ENCODE measurements around the gene CTIF.
A peak's percentile ranks its signal among the peaks of the same experiment; 100 is the strongest.

Gene CTIF

DNA sequence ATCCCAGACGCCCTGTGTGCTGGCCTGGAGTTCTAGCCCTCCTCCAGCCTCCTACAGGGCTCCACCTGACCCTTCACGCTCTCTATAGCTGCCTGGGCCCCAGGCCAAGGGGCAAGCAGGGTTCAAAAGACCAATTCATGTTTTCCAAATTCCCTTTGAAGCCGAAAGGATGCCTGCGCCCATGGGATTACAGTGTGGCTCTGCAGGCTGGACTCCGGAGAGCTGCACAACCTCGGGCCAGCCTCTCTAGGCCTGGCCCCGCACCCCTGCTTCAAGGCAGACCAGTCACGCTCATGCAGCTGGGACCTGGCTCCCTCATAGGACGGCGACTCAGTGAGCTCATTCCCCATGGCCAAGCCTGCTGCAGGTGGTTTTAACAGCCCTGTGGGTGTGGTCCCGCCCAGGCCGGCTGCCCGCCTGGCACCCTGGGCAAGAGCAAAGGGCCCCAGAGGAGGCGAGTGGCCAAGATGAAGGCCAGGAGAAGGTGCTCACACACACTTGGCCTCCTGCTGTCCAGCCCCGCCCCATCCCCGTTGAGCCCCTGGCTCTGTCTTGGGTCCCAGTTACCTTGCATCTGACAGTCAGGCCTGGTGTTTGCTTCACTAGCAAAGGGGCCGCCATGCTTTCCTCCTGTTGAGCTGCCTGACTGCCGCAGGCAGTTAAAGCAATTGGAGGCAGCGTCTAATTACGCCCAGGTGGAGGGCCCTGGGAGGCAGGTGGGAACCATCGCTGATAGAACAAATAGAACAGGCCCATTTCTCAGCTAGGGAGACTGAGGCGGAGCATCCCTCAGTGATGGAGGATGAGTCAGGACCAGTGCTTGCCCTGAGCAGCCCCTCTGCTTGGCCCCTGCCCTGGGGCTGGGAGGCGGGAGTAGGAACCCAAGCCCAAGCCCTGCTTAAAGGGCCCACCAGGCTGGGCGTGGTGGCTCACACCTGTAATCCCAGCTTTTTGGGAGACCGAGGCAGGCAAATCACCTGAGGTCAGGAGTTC is 355.1 kb downstream of the CTIF start:
- no peak for ATAC-seq

DNA sequence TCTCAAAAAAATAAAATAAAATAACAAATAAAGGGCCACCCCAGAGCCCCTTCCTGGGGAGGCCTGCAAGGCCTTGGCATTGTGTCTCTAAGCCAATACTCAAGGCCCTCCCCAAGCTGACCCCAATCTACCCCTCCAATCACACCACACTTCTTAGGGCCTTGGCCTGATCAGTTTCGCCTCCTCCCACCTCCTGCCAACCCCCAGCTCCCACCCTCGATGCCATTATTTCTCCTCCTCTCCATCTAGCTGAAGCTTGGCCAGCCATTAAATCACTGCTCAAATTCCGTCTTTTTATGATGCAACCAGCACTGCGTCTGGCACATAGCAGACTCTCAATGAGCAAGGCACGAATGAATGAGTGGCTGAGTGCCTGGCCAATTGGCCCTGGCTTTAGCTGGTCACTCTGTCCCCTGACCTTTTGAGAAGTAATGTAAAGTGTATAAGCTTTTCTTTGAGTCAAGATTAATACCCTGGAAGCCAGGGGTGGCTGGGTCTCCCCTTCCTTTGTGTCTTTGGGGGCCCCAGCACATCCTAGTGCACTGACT is 356.0 kb downstream of the CTIF start:
- ATAC-seq: no peak

DNA sequence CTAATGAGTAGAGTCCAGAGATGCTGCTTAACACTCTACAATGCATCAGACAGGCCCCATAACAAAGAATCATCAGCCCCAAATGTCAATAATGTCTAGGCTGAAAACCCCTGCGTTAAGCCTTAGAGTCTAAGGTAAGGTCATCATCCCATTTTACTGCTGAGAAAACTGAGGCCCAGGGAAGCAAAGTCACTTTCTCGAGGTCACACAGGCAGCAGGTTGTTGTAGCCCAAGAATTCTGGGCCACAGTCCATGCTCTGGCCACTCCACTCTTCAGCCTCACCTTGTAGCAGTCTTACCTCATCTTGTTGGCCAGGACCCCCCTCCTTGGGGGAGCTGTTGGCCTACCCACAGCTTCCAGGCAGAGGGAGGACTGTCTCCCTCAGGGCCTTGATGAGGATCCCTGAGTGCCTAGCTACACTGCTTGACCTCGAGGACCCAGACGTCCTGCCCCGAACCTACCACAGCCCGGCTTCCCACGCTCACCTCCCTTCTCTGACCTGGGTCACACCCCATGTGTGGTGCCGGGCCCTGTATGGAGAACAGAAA is 357.6 kb downstream of the CTIF start:
- ATAC-seq: no peak

DNA sequence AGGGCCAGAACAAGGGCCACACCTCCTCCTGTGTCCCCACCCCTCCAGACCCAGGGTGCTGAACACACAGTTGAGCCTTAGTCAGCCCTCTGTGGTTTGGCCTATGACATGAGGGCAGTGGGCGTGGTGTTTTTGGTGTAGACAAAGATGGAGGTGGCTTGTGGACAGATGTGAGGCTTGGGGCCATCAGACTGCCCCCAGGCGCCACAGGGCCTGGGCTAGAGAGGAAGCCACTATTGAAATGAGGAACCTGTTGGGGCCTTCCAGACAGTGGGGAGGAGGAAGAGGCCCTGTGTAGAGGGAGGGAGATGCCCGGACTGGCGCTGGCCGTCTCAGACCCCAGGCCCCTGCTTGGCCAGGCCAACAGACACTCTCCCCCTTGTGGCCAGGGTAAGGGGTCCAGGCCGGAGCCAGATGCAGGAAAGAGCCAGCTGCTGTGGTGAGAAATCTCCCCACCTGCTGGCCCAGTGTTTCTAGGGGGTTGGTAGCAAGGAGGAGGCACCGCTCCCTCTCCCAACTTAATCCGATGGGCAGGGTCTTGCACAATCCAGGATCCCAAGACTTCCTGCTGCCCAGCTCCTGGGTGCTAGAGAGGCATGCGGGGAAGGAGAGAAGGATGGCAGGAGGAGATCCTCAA is 358.2 kb downstream of the CTIF start:
- peak; percentile 72 to 74 for ATAC-seq

DNA sequence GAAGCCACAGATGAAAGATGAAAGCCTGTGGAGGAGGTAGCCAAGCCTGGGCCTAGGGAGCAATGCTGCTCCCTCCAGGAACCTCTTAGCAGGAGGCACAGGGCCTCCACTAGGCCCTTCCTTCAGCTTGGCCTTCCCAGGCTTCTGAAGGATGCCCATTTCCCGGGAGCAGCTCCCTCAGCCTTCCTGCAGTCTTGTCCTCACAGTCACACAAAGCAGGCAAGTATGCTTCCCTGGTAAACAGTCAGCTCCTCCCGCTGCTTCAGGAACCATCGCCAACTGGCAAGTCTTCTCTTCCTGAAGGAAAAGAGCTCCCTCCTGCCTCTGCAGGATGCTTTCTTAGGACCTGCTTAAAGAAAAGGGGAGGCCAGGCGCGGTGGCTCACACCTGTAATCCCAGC is 358.7 kb downstream of the CTIF start:
- ATAC-seq: no peak

DNA sequence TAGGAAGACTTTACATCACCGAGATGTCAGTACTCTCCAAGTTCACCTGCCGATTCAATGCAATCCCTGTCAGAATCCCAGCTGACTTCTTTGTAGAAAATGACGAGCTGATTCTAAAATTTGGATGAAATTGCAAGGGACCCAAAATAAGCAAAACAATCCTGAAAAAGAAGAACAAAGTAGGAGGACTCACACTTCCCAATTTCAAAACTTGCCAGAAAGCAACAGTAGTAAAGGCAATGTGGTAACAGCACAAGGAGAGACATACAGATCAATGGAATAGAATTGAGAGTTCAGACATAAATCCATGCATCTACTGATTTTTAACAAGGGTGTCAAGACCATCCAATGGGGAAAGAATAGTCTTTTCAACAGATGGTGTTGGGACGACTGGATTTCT is 359.7 kb downstream of the CTIF start:
- ATAC-seq: no peak

DNA sequence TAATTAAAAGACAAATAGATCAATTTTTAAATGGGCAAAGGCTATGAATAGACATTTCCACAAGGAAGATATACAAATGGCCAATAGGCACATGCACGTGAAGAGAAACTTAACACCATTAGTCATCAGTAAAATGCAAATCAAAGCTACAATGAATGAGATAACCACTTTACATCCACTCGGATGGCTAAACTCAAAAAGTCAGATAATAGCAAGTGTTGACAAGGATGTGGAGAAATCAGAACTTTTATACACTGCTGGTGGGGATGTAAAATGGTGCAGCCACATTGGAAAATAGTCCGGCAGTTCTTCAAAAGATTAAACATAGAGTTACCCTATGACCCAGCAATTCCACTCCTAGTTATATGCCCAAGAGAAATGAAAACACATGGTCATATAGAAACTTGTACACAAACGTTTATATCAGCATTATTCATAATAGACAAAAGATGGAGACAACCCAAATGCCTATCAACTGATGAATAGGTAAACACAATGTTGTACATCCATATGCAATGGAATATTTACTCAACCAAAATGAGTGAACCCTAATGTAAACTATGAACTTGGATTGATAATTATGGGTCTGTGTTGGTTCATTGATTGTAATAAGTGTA is 360.8 kb downstream of the CTIF start:
- no peak for ATAC-seq

DNA sequence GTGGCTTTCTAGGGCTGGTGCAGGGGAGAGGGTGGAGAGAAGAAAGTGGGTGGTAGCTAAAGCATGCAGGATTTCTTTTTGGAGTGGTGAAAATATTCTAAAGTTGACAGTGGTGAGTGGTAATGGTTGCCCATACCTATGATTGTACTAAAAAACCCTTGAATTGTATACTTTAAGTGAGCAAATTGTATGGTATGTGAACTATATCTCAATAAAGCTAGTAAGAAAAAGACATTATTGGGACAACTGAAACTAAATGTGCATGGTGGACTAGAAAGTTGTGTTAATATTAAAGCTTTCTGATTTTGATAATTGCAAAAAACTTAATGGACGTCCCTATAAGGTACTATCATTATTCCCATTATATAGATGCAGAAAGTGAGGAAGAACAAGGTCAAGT is 361.6 kb downstream of the CTIF start:
- no peak for ATAC-seq

DNA sequence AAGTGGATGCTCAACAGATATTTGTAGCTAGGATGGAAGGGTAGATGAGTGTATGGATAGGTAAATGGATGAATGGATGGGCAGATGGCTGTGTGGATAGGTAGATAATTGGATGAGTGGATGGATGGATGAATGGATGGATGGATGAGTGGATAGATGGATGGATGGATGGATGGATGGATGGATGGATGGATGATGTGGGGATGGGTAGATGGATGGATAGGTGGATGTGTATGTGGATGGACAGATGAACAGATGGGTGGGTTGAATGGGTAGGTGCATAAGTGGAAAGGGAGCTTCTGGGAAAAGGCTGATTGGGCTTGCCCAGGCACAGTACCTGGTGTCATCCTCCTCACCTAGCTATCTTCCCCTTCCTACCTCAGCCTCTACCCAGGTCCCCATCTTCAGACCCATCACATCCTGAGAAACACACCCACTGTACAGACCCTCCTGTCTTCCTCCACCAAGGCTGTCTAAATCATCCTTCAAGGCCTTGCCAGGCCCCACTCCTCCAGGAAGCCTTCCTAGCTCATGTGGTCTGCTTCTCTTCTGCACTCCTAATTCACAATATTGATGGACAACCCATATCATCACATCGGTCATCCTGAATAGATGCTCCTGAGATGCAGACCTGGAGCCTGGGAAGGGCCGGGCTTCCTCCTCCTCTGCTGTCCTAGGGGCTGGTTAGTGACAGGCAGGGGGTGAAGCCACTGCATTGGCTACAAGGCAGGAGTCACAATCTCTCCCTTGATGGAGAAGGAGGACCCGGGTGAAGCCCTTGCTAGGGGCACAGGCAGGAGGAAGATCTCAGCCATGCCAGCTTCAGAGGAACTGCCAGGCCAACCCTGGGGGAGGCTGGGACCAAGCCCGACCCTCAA is 362.6 kb downstream of the CTIF start:
- no peak for ATAC-seq

DNA sequence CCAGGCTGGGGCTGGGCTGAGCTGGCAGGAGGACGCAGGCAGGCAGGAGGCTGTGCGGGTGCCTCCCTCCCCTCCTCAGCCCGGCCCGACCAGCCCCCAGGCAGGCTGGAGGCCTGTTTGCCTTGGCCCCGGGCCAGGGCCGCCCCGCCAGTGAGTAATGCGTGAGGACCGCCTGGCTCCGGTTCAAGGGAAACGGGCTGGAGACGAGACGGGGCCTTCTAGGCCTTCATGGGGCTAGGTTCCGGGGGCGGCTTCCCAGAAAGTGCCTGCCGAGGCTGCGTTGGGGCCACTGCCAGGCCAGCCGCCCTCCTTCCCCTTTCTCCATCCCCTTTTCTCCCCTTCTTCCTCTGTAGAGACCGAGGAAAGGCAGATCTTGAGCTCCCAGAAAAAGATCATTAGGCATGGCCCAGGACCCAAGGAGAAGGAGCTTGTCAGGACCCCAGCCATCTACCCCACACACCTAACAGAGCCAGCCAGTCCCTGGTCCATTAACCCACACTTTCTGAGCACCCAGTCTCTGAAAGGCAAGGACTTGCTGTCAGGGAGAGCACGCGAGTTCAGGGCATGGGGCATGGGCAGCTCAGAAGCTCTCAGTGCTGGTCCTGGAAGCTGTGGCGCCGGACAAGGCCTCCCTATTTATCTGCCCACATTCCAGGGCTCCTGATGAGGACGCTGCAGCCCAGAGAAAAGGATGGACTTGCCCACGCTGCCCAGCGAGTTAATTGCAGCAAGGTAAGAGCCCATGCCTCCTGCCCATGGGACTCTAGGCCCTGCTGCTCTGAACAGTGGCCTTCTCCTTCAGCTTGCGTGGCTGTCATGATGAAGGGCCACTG is 363.4 kb downstream of the CTIF start:
- ATAC-seq: no peak

DNA sequence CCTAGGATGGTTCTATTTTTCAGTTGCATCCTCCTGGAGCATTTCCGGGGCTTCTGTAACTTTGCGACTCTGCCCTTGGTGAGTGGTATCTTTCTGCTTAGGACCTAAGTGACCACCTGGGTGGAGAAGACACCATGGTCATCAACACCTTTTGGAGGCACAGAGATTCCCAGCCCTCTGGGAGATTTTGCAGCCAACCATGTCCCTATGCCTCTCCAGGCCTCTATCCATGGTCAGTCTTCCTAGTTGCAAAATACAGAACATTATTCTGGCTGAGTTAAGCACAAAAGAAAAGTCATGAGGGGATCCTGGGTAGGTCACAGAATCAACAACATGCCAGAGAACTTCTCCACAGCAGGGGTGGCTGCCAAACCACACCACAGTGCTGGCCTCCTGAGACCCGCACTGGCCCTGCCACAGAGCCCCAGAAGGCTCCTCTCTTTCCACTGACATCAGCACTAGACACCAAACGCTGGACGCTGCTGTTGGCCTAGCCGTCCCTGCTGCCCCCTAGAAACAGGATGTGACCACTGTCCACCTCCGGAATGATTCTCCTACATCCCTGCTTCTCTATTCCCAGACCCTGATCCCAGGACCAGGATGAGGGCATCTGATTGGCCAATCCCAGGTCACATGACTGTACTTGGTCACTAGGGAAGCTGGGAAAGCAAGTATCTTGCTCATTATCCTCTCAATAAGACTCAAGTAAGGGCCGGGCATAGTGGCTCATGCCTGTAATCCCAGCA is 364.2 kb downstream of the CTIF start:
- ATAC-seq: no peak

DNA sequence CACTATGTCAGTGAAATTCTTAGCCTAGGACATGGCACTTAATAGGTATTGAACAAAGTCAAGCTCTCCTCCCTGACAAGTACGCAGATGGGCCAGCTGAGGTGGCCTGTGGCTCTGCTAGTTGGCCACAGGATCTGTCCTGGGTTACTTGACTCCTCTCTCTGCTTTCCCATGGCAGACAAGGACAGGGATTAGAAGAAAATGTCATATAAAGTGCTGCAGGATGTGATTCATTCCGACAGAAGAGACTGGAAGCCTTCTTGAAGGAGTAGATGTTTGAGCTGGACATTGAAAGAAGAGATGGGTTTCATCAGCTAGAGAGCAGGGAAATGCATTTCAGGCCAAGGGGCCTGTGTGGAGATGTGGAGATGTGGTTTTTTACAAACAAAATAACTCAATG is 365.3 kb downstream of the CTIF start:
- no peak for ATAC-seq

DNA sequence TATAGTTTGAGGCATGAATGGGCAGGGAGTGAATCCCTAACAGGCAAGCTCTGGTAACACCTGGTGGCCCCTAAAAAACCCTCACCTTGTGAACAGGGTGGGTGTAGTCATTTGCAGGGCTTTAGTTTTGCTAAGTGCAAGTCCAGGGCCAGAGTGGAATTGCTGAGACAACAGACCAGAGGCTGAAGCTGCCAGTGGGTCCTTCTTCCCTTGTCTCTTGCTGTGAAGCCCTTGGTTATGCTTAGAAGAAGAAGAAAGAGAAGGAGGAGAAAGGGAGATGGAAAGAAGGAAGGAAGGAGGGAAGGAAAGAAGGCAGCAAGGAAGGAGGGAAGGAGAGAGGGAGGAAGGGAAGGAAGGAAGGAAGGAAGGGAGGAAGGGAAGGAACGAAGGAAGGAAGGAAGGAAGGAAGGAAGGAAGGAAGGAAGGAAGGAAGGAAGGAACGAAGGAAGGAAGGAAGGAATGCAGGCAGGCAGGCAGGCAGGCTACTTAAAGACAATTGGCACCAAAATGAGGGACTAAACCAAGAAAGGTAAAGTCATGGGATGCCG is 366.1 kb downstream of the CTIF start:
- ATAC-seq: no peak

DNA sequence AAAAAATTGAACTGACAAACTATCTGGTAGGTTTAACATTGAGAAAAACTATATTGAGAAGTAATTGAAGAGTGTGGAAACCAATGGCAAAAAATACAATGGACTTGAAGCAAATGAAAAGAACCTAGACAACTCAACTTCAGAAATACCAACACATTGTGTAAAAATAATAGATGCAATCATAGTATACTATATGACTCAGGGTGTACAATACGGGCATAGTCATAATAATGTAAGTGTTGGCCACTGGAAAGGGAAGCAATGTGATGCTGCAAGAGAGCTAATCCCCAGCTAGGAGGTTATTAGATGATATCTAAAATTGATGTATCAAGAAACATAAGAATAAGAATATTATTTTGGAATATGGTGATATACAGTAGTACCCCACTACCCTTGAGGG is 366.7 kb downstream of the CTIF start:
- no peak for ATAC-seq

DNA sequence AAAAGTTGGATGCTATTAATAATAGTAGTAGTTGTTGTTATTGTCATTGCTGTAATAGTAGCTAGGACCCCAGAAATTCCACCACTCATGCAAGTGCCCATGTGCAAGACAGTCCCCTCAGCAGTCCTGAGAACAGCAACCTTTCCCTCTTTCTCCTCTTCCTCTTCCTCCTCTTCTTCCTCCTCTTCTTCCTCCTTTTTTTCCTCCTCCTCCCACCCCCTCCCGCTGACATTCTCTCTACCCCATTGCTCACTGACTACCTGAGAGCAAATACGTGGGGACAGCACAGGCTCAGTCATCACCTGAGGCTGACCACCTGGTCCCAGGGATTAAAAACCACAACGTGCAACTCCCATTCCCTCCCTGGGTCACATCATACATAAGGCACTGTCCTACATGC is 370.1 kb downstream of the CTIF start:
- ATAC-seq: no peak

DNA sequence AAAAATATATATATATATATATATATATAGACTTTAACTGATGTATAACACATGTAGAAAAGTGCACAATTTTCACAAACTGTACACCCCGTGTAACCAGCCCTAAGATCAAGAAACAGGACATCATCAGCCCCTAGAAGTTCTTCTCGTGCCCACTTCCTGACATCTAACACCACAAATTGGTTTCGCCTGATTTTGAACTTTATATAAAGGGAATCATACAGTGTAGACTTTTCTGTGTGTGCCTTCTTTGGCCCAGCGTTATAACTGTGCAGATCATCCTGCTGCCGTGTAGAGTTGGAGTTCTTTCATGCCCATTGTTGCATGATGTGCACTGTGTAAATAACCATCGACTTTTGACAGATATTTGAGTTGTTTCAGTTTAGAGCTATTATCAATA is 370.9 kb downstream of the CTIF start:
- ATAC-seq: peak in 1 of 2 donors; percentile 44

DNA sequence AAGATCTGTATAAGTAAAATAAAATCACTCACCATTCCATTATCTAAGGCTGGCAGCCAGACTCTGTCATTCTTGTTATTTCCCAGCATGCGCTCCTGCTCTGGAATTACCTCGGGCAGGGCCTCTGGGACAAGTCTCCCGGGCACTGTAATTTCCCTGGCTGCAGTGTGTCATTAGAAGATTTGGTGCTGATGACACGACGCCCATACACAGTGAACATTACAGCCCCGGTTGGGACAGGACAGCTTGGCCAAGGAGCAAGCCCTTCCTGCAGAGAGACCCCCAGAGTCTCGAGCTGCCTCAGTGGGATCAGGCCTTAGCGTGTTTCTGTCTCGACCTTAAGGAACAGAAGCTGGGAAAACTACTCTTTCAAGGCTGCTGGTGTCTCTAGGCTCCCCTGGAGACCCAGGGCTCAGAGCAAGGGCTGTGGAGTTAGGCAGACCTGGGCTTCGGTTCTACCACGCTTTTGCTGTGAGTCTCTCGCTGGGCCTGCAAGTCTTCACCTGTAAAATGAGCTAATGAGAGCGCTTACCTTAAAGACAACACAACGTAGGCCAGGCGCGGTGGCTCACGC is 372.2 kb downstream of the CTIF start:
- no peak for ATAC-seq

Measured in activated CD4-positive, CD25-positive, alpha-beta regulatory T cell treated with anti-CD3 and anti-CD28 coated beads, Interleukin-2, amount 50 U/mL, for 24 hours (primary cell).